CD8-positive, alpha-beta memory T cell (primary cell): ENCODE results near the gene TNRC18. TPM values are rescaled to one million over a fixed set of nuclear protein-coding genes. Genes with fewer than 3 reads are reported as not detected.
"Not testable (repeated sequence)": the region's sequence is repeated elsewhere in the genome, so short reads cannot be mapped to it uniquely, and the experiment has no call there.

Source experiments
- CTCF ChIA-PET: fragments of 350-600 bp; sonication (Branson Sonifier 250); formaldehyde crosslinking; loops from one replicate; lab custom pipeline; 2021; ENCODE audit warnings: antibody characterized with exemption; lab: Charles Lee
- POLR2A ChIA-PET: fragments of 350-600 bp; sonication (Branson Sonifier 250); formaldehyde crosslinking; loops from one replicate; lab custom pipeline; 2021; ENCODE audit warnings: antibody characterized with exemption; lab: Charles Lee
- DNase-seq, 5 donors: peaks; one replicate each; pipeline versions ENCODE4 v3.0.0 to v3.0.0-alpha.2; 2020 to 2022; ENCODE audit warnings: mixed read lengths in 1 of 5
- H3K27ac ChIP-seq: one replicate; pipeline ENCODE4 v1.7.0; 2013; ENCODE audit warnings: low read depth, mild to moderate bottlenecking, low read length, moderate library complexity
- H3K27me3 ChIP-seq: 2 replicates; pipeline ENCODE4 v1.7.0; 2013; ENCODE audit warnings: low read length, mild to moderate bottlenecking; ENCODE audit not compliant: insufficient read depth, poor library complexity, severe bottlenecking
- H3K36me3 ChIP-seq: 2 replicates; pipeline ENCODE4 v1.7.0; 2013; ENCODE audit warnings: mild to moderate bottlenecking, low read length, moderate library complexity; ENCODE audit not compliant: insufficient read depth
- H3K4me1 ChIP-seq: 2 replicates; pipeline ENCODE4 v1.7.0; 2013; ENCODE audit warnings: mild to moderate bottlenecking, low read length, moderate library complexity; ENCODE audit not compliant: insufficient read depth
- H3K4me3 ChIP-seq: 2 replicates; pipeline ENCODE4 v1.7.0; 2013; ENCODE audit warnings: mild to moderate bottlenecking, low read length
- H3K9me3 ChIP-seq: 2 replicates; pipeline ENCODE4 v1.7.0; 2013; ENCODE audit warnings: mild to moderate bottlenecking, low read length
- H3K27ac Mint-ChIP-seq, 8 donors: one replicate each; pipeline ENCODE4 v1.8.0; 2020 to 2021; ENCODE audit warnings: mixed read lengths in 8 of 8, mild to moderate bottlenecking in 6 of 8, inconsistent platforms in 3 of 8, moderate library complexity in 3 of 8
- H3K27me3 Mint-ChIP-seq, 2 donors: one replicate each; pipeline ENCODE4 v1.8.0; 2020 to 2021; ENCODE audit warnings: mixed read lengths in 2 of 2, mild to moderate bottlenecking in 1 of 2, moderate library complexity in 1 of 2
- H3K36me3 Mint-ChIP-seq, 3 donors: one replicate each; pipeline ENCODE4 v1.8.0; 2020 to 2021; ENCODE audit warnings: mixed read lengths in 3 of 3, inconsistent platforms in 1 of 3, mild to moderate bottlenecking in 1 of 3
- H3K4me1 Mint-ChIP-seq, 3 donors: one replicate each; pipeline ENCODE4 v1.8.0; 2020 to 2021; ENCODE audit warnings: mixed read lengths in 3 of 3, inconsistent platforms in 1 of 3, mild to moderate bottlenecking in 1 of 3
- H3K4me3 Mint-ChIP-seq, 7 donors: one replicate each; pipeline ENCODE4 v1.8.0; 2020 to 2021; ENCODE audit warnings: mixed read lengths in 7 of 7, mild to moderate bottlenecking in 6 of 7, moderate library complexity in 4 of 7, inconsistent platforms in 2 of 7
- H3K9me3 Mint-ChIP-seq, 5 donors: one replicate each; pipeline ENCODE4 v1.8.0; 2020 to 2022; ENCODE audit warnings: mixed read lengths in 5 of 5, mild to moderate bottlenecking in 3 of 5, moderate library complexity in 2 of 5, inconsistent platforms in 1 of 5
- polyA plus RNA-seq: library from polyadenylated mRNA; unstranded; fragments of 300-500 nt; fragmentation: Illumina TruSeq; gene quantifications from one replicate; pipeline ENCODE4 v1.2.3, GENCODE V29; 2021
- total RNA-seq, 2 experiments: library from RNA; stranded (reverse); gene quantifications; one replicate each; pipeline ENCODE4 v1.2.3, GENCODE V29; 2021

TNRC18 gene
- total and polyA plus RNA-seq, 3 experiments from 2014 or later: 2.1 to 47.4 (median 44.7) TPM

DNA sequence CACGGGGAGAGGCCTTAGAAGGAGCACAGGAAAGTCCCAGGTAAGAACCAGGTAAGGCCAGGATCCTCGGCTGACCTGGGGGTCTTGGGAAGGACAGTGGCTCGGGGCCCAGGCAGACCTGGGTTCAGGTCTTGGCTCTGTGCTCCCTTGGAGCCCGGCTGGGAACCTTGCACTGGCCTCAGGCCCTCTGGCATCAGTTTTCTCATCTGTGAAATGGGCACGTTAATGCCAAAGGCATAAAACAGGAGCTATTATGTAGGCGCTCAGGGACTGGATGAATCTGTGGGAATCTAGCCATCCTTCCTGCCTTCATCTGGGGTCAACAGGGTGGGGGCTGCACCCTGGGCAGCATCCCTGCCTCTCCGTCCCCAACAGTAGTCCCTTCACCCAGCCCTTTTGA is 149.2 kb downstream of the TNRC18 start:
- Histone ChIP-seq H3K27ac (no peak overlapping the region), H3K27me3 (no peaks in the 10 kb centered on the region), H3K4me3 (no peak overlapping the region), H3K4me1 (no peaks in the 10 kb centered on the region), H3K36me3 (no peaks in the 10 kb centered on the region), H3K9me3 (no peaks in the 10 kb centered on the region)
- Mint-ChIP-seq H3K9me3 (no peaks in the 10 kb centered on the region), H3K4me1 (no peaks in the 10 kb centered on the region), H3K4me3 (no peak overlapping the region), H3K27me3 (peaks cover 2 to 8% of the 10 kb centered on the region in 2 donors), H3K36me3 (no peaks in the 10 kb centered on the region), H3K27ac (no peak overlapping the region)
- ChIA-PET CTCF (no interaction called here), POLR2A (no interaction called here)
- no peak for DNase-seq

- H3K4me1 Mint-ChIP-seq, CTCF ChIA-PET, H3K4me3 Mint-ChIP-seq, H3K36me3 ChIP-seq, H3K9me3 ChIP-seq, H3K27me3 ChIP-seq, H3K4me3 ChIP-seq, H3K36me3 Mint-ChIP-seq, DNase-seq, POLR2A ChIA-PET, H3K9me3 Mint-ChIP-seq, H3K27ac Mint-ChIP-seq, H3K4me1 ChIP-seq, H3K27ac ChIP-seq: not testable (repeated sequence)
- peaks cover 4 to 11% of the 10 kb centered on the region in 2 donors for H3K27me3 Mint-ChIP-seq
Observed at GRCh38 chr7:5273831-5274405, 149.7 kb downstream of the TNRC18 start.

DNA sequence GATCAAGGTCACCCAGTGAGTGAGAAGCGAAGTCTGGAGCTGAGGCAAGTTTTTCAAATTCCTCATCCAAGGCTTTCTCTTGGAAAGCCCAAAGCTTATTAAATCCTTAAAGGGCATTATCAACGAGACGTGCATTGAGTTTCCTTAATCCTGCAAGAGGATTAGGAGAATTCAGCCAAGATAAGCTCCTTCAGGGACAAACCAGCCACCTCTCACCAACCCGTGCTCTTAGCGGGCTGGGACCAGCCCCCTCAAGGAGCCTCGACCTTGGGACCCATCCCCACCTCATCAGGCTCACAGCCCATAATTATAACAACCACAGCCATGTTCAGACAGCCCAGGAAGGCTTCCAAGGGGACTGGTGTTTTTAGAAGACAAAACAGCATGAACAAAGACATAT is 152.8 kb downstream of the TNRC18 start:
- no peak overlapping the region for H3K4me3 Mint-ChIP-seq
- H3K9me3 ChIP-seq: no peaks in the 10 kb centered on the region
- H3K36me3 Mint-ChIP-seq: no peaks in the 10 kb centered on the region
- no peak overlapping the region for H3K27ac ChIP-seq
- H3K27ac Mint-ChIP-seq: no peak overlapping the region
- peaks cover 6 to 17% of the 10 kb centered on the region in 2 donors for H3K27me3 Mint-ChIP-seq
- H3K4me3 ChIP-seq: no peak overlapping the region
- ChIA-PET POLR2A (no interaction called here), CTCF (no interaction called here)
- no peaks in the 10 kb centered on the region for H3K36me3 ChIP-seq
- no peaks in the 10 kb centered on the region for H3K4me1 ChIP-seq
- no peaks in the 10 kb centered on the region for H3K4me1 Mint-ChIP-seq
- H3K27me3 ChIP-seq: no peaks in the 10 kb centered on the region
- no peak for DNase-seq
- no peaks in the 10 kb centered on the region for H3K9me3 Mint-ChIP-seq

DNA sequence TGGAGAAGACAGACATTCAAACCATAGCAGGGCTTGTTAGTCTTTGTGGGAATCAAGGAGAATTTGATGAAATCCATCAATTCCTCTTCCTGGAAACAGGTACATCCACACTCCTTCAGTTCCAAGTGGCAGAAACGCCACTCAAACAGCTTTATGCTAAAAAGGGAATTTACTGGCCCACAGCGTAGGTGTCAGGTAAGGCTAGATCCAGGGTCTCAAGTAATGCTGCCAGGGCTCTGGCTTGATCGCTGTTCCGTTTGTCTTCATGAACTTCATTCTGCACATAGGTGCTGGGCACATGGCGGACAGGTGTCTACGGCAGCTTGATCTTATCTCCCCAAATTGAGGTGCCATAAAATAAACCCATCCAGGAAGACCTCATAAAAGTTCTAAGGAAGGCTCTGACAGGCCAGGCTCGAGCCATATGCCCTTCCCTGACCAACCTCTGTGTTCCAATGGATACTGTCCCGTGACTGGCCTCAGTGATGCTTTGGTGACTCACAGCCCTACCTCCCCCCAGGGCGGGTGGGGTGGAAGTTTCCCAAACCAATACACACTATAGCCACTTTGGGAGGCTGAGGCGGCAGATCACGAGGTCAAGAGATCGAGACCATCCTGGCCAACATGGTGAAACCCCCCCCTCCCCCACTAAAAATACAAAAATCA is 153.5 kb downstream of the TNRC18 start:
- H3K9me3 Mint-ChIP-seq, POLR2A ChIA-PET, CTCF ChIA-PET: not testable (repeated sequence)

DNA sequence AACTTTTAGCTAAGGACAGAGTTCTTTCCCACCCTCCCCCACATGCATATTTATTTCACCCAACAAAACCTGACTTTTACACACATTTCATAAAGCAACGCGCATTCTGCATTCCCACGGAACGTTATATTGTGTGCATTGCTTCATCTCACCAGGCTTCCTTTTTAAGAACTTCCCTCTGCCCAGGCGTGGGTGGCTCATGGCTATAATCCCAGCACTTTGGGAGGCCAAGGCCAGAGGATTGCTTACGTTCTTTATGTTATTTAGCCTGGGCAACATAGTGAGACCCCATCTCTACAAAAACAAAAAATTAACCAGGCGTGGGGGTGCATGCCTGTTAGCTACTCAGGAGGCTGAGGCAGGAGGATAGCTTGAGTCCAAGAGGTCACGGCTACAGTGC is 155.8 kb downstream of the TNRC18 start:
- DNase-seq, H3K4me3 Mint-ChIP-seq, POLR2A ChIA-PET, H3K4me3 ChIP-seq, CTCF ChIA-PET, H3K27me3 ChIP-seq, H3K27ac ChIP-seq, H3K9me3 Mint-ChIP-seq, H3K36me3 Mint-ChIP-seq, H3K4me1 ChIP-seq, H3K27ac Mint-ChIP-seq, H3K9me3 ChIP-seq, H3K4me1 Mint-ChIP-seq, H3K36me3 ChIP-seq: not testable (repeated sequence)
- H3K27me3 Mint-ChIP-seq: peaks cover 6 to 13% of the 10 kb centered on the region in 2 donors

More for the DNA sequence above, 153.5 kb downstream of the TNRC18 start:
- H3K4me1 Mint-ChIP-seq, H3K9me3 ChIP-seq, DNase-seq, H3K4me3 ChIP-seq, H3K4me1 ChIP-seq, H3K27ac ChIP-seq, H3K36me3 Mint-ChIP-seq, H3K27me3 ChIP-seq, H3K4me3 Mint-ChIP-seq, H3K27ac Mint-ChIP-seq, H3K36me3 ChIP-seq: not testable (repeated sequence)
- peaks cover 6 to 17% of the 10 kb centered on the region in 2 donors for H3K27me3 Mint-ChIP-seq

- Mint-ChIP-seq H3K27ac (no peak overlapping the region), H3K27me3 (peaks cover 6 to 9% of the 10 kb centered on the region in 2 donors), H3K4me1 (no peaks in the 10 kb centered on the region), H3K36me3 (no peaks in the 10 kb centered on the region), H3K4me3 (no peak overlapping the region), H3K9me3 (no peaks in the 10 kb centered on the region)
- POLR2A ChIA-PET: no interaction called here
- CTCF ChIA-PET: interaction anchor here (1.0 kb wide), 1 partner anchor 30 kb away, joined by 3 read pairs; no protein-coding TSS in a partner anchor
- H3K4me1 ChIP-seq: no peaks in the 10 kb centered on the region
- no peak overlapping the region for H3K4me3 ChIP-seq
- no peak for DNase-seq
- no peaks in the 10 kb centered on the region for H3K36me3 ChIP-seq
- no peak overlapping the region for H3K27ac ChIP-seq
- H3K27me3 ChIP-seq: no peaks in the 10 kb centered on the region
- no peaks in the 10 kb centered on the region for H3K9me3 ChIP-seq
Observed at GRCh38 chr7:5266191-5267028, 157.2 kb downstream of the TNRC18 start.

GRCh38 chr7:5265320-5266190 is 158.1 kb downstream of the TNRC18 start:
- Mint-ChIP-seq H3K9me3 (no peaks in the 10 kb centered on the region), H3K36me3 (no peaks in the 10 kb centered on the region), H3K27ac (no peak overlapping the region), H3K4me1 (no peaks in the 10 kb centered on the region), H3K27me3 (peaks cover 3 to 9% of the 10 kb centered on the region in 2 donors), H3K4me3 (no peak overlapping the region)
- no peak for DNase-seq
- POLR2A ChIA-PET: no interaction called here
- no peak overlapping the region for H3K4me3 ChIP-seq
- H3K36me3 ChIP-seq: no peaks in the 10 kb centered on the region
- H3K4me1 ChIP-seq: no peaks in the 10 kb centered on the region
- no peak overlapping the region for H3K27ac ChIP-seq
- CTCF ChIA-PET: no interaction called here
- no peaks in the 10 kb centered on the region for H3K9me3 ChIP-seq
- H3K27me3 ChIP-seq: no peaks in the 10 kb centered on the region
